ENCODE results near the gene STX17.

Gene STX17

DNA sequence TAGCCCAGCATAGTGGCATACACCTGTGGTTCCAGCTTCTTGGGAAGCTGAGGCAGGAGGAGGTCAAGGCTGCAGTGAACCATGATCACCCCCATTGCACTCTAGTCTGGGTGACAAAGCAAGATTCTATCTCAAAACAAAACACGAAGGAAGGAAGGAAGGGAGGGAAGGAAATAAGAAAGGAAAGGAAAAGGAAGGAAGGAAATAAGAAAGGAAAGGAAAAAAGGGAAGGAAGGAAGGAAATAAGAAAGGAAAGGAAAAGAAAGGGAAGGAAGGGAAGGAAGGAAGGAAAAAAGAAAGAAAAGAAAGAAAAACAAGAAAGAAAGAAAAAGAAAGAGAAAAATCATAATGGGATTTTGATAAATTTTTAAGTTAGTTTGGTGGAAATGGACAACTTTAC, 3.1 kb upstream of the STX17 start:
- TF ChIP-seq, protein P1, sequence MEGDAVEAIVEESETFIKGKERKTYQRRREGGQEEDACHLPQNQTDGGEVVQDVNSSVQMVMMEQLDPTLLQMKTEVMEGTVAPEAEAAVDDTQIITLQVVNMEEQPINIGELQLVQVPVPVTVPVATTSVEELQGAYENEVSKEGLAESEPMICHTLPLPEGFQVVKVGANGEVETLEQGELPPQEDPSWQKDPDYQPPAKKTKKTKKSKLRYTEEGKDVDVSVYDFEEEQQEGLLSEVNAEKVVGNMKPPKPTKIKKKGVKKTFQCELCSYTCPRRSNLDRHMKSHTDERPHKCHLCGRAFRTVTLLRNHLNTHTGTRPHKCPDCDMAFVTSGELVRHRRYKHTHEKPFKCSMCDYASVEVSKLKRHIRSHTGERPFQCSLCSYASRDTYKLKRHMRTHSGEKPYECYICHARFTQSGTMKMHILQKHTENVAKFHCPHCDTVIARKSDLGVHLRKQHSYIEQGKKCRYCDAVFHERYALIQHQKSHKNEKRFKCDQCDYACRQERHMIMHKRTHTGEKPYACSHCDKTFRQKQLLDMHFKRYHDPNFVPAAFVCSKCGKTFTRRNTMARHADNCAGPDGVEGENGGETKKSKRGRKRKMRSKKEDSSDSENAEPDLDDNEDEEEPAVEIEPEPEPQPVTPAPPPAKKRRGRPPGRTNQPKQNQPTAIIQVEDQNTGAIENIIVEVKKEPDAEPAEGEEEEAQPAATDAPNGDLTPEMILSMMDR (conservative IDR thresholded peaks at IDR 0.05; ENCODE audit: low read depth, low read length) = no peak
- no peak for DNase-seq (ENCODE audit: low read depth)
- no peak overlapping the region for H3K4me3 ChIP-seq (ENCODE audit: low read length)

DNA sequence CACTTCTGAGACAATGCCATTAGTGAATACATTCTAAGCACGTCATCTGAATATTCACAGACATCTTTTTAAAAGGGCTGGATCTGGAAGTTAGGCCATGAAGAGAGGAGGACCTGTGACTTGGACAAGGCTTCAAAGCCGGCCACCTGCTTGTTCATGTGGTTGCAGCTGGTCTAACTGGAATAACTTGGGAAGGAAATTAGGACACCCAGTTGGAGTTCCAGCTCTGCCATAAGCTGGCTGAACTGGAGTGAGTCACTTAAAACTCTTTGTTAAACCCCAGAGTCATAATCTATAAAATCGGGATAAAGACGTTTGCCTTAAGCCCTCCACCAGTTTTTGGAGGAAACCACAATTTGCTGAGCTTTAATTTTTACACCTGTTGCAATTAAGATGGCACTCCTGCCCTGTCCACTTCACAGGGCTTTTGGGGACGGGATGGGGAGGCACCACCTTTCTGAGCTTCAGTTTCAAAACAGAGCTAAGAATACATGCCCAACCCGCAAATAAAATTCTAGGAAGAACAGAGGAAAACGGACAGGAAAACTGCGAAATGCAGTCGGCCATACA, 536 bp upstream of the STX17 start:
- peak overlapping the region; percentile 87 for H3K4me3 ChIP-seq (ENCODE audit: low read length)
- DNase-seq (ENCODE audit: low read depth) = no peak
- TF ChIP-seq, protein P1 (conservative IDR thresholded peaks at IDR 0.05; ENCODE audit: low read depth, low read length) = no peak

DNA sequence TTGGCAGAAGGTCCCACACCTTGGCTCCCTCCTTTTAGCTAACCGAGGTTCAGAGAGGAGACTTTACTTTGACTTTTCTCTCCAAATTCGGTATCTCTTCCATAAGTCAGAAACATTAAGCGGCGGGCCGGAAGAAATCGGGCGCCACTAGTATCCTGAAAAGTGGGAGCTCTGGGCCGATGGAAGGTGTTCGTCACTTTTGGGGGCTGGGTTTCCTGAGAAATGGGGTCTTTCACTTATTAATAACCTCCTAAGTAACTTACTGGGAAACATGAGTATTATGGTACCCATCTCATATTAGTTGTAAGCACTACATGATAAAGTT, 716 bp downstream of the STX17 start:
- H3K4me3 ChIP-seq (ENCODE audit: low read length) = peak overlapping the region; percentile 87
- TF ChIP-seq, protein P1 (conservative IDR thresholded peaks at IDR 0.05; ENCODE audit: low read depth, low read length) = no peak
- no peak for DNase-seq (ENCODE audit: low read depth)

DNA sequence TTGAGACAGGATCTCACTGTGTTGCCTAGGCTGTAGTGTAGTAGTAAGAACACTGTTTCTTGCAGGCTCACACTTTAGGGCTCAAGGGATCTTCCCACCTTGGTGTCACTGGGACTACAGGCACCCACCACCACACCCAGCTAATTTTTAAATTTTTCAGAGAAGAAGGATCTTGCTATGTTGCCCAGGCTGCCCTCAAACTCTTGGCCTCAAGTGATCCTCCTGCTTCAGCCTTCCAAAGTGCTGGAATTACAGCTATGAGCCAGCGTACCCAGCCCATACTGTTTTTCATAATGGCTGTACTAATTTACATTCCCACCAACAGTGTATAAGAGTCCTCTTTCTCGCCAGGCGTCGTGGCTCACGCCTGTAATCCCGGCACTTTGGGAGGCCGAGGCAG, 5.1 kb downstream of the STX17 start:
- TF ChIP-seq, protein P1 (conservative IDR thresholded peaks at IDR 0.05; ENCODE audit: low read depth, low read length) = no peak

DNA sequence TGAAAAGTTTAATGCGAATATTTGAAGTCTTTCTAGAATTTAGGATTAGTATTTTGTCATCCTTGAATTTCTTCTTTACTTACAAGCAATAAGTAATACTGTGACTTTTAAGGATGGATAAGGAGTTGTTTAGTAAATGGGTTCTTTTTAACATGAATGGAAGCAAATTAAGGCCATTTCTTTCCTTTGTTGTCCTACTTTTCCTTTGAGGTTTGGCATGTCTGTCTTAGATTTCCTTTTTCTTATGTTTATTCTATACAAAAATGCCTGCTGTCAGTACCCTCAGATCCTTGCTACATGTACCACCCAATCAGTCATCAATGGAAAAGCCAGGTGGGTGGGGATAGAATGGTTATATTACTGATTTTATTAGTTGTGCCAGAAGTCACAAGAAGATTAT, 10.2 kb downstream of the STX17 start:
- DNase-seq (ENCODE audit: low read depth) = no peak
- no peak overlapping the region for H3K4me3 ChIP-seq (ENCODE audit: low read length)
- TF ChIP-seq, protein P1 (conservative IDR thresholded peaks at IDR 0.05; ENCODE audit: low read depth, low read length) = no peak

More for the DNA sequence above, 5.1 kb downstream of the STX17 start:
- no peak overlapping the region for H3K4me3 ChIP-seq (ENCODE audit: low read length)
- DNase-seq (ENCODE audit: low read depth) = no peak

DNA sequence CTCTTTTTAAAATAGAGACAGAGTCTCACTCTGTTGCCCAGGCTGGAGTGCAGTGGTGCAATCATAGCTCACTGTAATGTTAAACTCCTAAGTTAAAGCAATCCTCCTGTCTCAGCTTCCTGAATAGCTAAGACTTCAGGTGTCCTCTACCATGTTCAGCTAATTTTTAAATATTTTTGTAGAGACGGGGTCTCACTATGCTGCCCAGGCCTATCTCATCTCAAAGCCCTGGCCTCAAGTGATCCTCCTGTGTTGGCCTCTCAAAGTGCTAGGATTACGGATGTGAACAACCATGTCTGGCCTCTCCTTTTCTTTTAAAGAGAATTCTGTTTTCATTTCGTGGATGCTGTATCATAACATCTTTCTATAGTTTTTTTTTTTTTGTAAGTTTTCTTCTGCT, 11.7 kb downstream of the STX17 start:
- DNase-seq (ENCODE audit: low read depth) = no peak
- TF ChIP-seq, protein P1 (conservative IDR thresholded peaks at IDR 0.05; ENCODE audit: low read depth, low read length) = no peak
- H3K4me3 ChIP-seq (ENCODE audit: low read length) = no peak overlapping the region

DNA sequence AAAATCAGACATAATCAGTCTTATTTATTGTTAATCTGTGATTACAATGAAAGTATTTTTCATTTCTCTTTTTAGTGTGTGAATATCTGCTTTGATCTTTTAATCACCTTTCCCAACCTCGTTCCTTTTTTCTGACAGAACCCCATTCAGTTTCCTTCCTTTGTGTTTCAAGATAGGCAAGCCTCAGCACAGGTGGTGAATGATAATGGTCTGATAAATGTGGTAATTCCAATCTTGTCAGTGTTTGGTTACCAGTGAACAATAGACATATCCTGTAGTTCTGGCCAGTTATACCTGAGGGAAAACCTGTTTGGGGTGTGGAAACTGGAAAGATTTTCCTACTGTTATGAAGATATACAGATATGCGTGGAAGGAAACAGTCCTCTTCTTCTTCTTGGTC, 13.5 kb downstream of the STX17 start:
- H3K4me3 ChIP-seq (ENCODE audit: low read length) = no peak overlapping the region
- DNase-seq (ENCODE audit: low read depth) = no peak
- TF ChIP-seq, protein P1 (conservative IDR thresholded peaks at IDR 0.05; ENCODE audit: low read depth, low read length) = no peak

Data from retinal pigment epithelial cell (primary cell).